Measurements from ENCODE around the gene RPS6KA4. TPM values are rescaled to one million over a fixed set of nuclear protein-coding genes. Genes with fewer than 3 reads are reported as not detected.

Gene RPS6KA4
- total and polyA plus RNA-seq, 2 of the 13 experiments (the other 11 are each of a cell fraction or from before 2014, with no cell fraction given): 8.9 to 14.2 TPM

GRCh38 chr11:64406221-64406946 is 47.4 kb downstream of the RPS6KA4 start:
- Histone ChIP-seq H3K79me2 (ENCODE audit: insufficient read depth, low read length) (no peaks in the 10 kb centered on the region), H3K4me3 (replicated peaks in 1 of 3; ENCODE audit: insufficient read depth in 1 of 3, low read depth in 2 of 3, low read length in 3 of 3) (no peak overlapping the region), H3K9ac (ENCODE audit: insufficient read depth, low read depth, low read length) (no peak overlapping the region), H3K27ac (ENCODE audit: extremely low read length, insufficient read depth, low read length) (no peak overlapping the region), H2AFZ (ENCODE audit: low read length) (no peak overlapping the region), H3K9me3 (ENCODE audit: low read length) (no peaks in the 10 kb centered on the region), H3K4me1 (ENCODE audit: insufficient read depth, low read length) (no peaks in the 10 kb centered on the region), H3K4me2 (ENCODE audit: low read depth, low read length) (no peak overlapping the region), H3K27me3 (ENCODE audit: control insufficient read depth in 1 of 2, insufficient read depth in 2 of 2, low read length in 2 of 2) (peaks cover 9 to 45% of the 10 kb centered on the region in 2 experiments), H4K20me1 (ENCODE audit: insufficient read depth, low read length) (no peaks in the 10 kb centered on the region), H3K36me3 (replicated peaks in 1 of 2; ENCODE audit: control insufficient read depth in 1 of 2, insufficient read depth in 2 of 2, low read length in 2 of 2) (no peaks in the 10 kb centered on the region)
- intact Hi-C loops (cut with micrococcal nuclease; ENCODE audit: unreplicated experiment) (no loop called here), in situ Hi-C loops (cut with HindIII; ENCODE audit: extremely low pct_ligation_motif_present, low pct_unique_long_range_greater_than_20kb) (no loop called here)
- TF ChIP-seq IRX3 (CRISPR knock-in tag; IDR thresholded peaks at IDR 0.05; ENCODE audit: borderline replicate concordance, low read depth) (no peak), ZNF747 (CRISPR knock-in tag; IDR thresholded peaks at IDR 0.05; ENCODE audit: borderline replicate concordance) (no peak), ZNF234 (CRISPR knock-in tag; conservative IDR thresholded peaks at IDR 0.05) (no peak), HNF4G (IDR thresholded peaks at IDR 0.05; ENCODE audit: borderline replicate concordance, low read depth, low read length) (no peak), HNF4G (CRISPR knock-in tag; IDR thresholded peaks at IDR 0.05; ENCODE audit: borderline replicate concordance, low read depth) (no peak), NONO (IDR thresholded peaks at IDR 0.05) (no peak), NONO (CRISPR knock-in tag; conservative IDR thresholded peaks at IDR 0.05) (no peak), CCDC6 (CRISPR knock-in tag; IDR thresholded peaks at IDR 0.05) (no peak), NCOR1 (IDR thresholded peaks at IDR 0.05; ENCODE audit: borderline replicate concordance, low read length) (no peak)
- TF ChIP-seq, protein P1, sequence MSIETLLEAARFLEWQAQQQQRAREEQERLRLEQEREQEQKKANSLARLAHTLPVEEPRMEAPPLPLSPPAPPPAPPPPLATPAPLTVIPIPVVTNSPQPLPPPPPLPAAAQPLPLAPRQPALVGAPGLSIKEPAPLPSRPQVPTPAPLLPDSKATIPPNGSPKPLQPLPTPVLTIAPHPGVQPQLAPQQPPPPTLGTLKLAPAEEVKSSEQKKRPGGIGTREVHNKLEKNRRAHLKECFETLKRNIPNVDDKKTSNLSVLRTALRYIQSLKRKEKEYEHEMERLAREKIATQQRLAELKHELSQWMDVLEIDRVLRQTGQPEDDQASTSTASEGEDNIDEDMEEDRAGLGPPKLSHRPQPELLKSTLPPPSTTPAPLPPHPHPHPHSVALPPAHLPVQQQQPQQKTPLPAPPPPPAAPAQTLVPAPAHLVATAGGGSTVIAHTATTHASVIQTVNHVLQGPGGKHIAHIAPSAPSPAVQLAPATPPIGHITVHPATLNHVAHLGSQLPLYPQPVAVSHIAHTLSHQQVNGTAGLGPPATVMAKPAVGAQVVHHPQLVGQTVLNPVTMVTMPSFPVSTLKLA (IDR thresholded peaks at IDR 0.05): peak; percentile 41; the same call in 1 of the 2 replicates
- ChIA-PET CTCF (ENCODE audit: low intra/inter-chr PET ratio, low total read pairs) (no interaction called here), POLR2A (no interaction called here)
- DNase-seq (ENCODE audit: low spot score) (no peak), ATAC-seq (no peak), FAIRE-seq (no peak)
- WGBS (ENCODE audit: low lambda C conversion rate): 3% methylated on average over 5 of the region's 10 CpGs
- no TSS peak for BruUV-seq (replicated peaks)
